Neural progenitor cell (in vitro differentiated cells): Measurements from ENCODE around the gene XIST. TPM values are rescaled to one million over a fixed set of nuclear protein-coding genes. Genes with fewer than 3 reads are reported as not detected.
"Not testable (repeated sequence)": the region's sequence is repeated elsewhere in the genome, so short reads cannot be mapped to it uniquely, and the experiment has no call there.

Source experiments
- DNase-seq: peaks from one replicate; pipeline ENCODE4 v3.0.0-alpha.2; 2016; ENCODE audit warnings: low spot score
- H2AFZ ChIP-seq: fragments of 200-600 bp; sonication (generic); replicated peaks from 2 replicates; pipeline ENCODE4 v1.6.1; 2016; ENCODE audit warnings: antibody characterized with exemption
- H3F3A ChIP-seq: fragments of 200-600 bp; sonication (generic); 2 replicates; pipeline ENCODE4 v1.6.1; 2016; ENCODE audit warnings: antibody characterized with exemption, low read depth
- H3K27ac ChIP-seq: fragments of 200-600 bp; sonication (generic); 2 replicates; pipeline ENCODE4 v1.5.1; 2016; ENCODE audit warnings: mild to moderate bottlenecking
- H3K27me3 ChIP-seq: fragments of 200-600 bp; sonication (generic); 2 replicates; pipeline ENCODE4 v1.6.1; 2016; ENCODE audit warnings: mild to moderate bottlenecking, moderate library complexity
- H3K36me3 ChIP-seq: fragments of 200-600 bp; sonication (generic); 2 replicates; pipeline ENCODE4 v1.5.1; 2016
- H3K4me1 ChIP-seq: fragments of 200-600 bp; sonication (generic); 2 replicates; pipeline ENCODE4 v1.6.1; 2016; ENCODE audit warnings: mixed run types
- H3K4me2 ChIP-seq: fragments of 200-600 bp; sonication (generic); 2 replicates; pipeline ENCODE4 v1.6.1; 2016
- H3K4me3 ChIP-seq: fragments of 200-600 bp; sonication (generic); 2 replicates; pipeline ENCODE4 v1.5.1; 2016
- H3K79me2 ChIP-seq: fragments of 200-600 bp; sonication (generic); 2 replicates; pipeline ENCODE4 v1.6.1; 2016; ENCODE audit warnings: low read depth
- H3K9ac ChIP-seq: fragments of 200-600 bp; sonication (generic); 2 replicates; pipeline ENCODE4 v1.6.1; 2016
- H3K9me3 ChIP-seq: fragments of 200-600 bp; sonication (generic); 2 replicates; pipeline ENCODE4 v1.5.1; 2016; ENCODE audit warnings: low read depth
- H4K20me1 ChIP-seq: fragments of 200-600 bp; sonication (generic); 2 replicates; pipeline ENCODE4 v1.6.1; 2016; ENCODE audit warnings: low read depth
- H3K27ac Mint-ChIP-seq: 3 replicates; pipeline ENCODE4 v1.8.0; 2021; ENCODE audit warnings: mixed read lengths
- H3K27me3 Mint-ChIP-seq: 2 replicates; pipeline ENCODE4 v1.8.0; 2022; ENCODE audit warnings: low read depth, mild to moderate bottlenecking, inconsistent platforms, moderate library complexity, mixed read lengths; ENCODE audit not compliant: insufficient read depth
- H3K36me3 Mint-ChIP-seq: 3 replicates; pipeline ENCODE4 v1.8.0; 2021; ENCODE audit warnings: mixed read lengths
- H3K4me1 Mint-ChIP-seq: 3 replicates; pipeline ENCODE4 v1.8.0; 2021; ENCODE audit warnings: mixed read lengths
- H3K4me3 Mint-ChIP-seq: 3 replicates; pipeline ENCODE4 v1.8.0; 2021; ENCODE audit warnings: mild to moderate bottlenecking, moderate library complexity, mixed read lengths
- H3K9me3 Mint-ChIP-seq: 3 replicates; pipeline ENCODE4 v1.8.0; 2020; ENCODE audit warnings: mixed read lengths
- CTCF ChIP-seq: fragments of 200-600 bp; sonication (generic); IDR thresholded peaks from 2 replicates; pipeline ENCODE4 v1.5.1; 2017; ENCODE audit warnings: antibody characterized with exemption, mild to moderate bottlenecking
- EZH2 ChIP-seq: fragments of 200-600 bp; sonication (generic); IDR thresholded peaks from 2 replicates; pipeline ENCODE4 v1.6.1; 2017; ENCODE audit warnings: antibody characterized with exemption, mild to moderate bottlenecking, moderate library complexity
- EZH2phosphoT487 ChIP-seq: fragments of 200-600 bp; sonication (generic); IDR thresholded peaks from 2 replicates; pipeline ENCODE4 v1.6.1; 2017; ENCODE audit warnings: antibody characterized with exemption
- total RNA-seq: library from RNA; depleted of rRNA; stranded (reverse); fragments of >200 nt; gene quantifications from 2 replicates; pipeline ENCODE4 v1.2.3, GENCODE V29; 2015; ENCODE audit warnings: low replicate concordance

XIST gene
- total RNA-seq, 1 donor from 2014 or later = not detected

- H3K79me2 ChIP-seq = no peaks in the 10 kb centered on the region
Measured at GRCh38 chrX:73821921-73822559, 30.5 kb downstream of the XIST start.

GRCh38 chrX:73819864-73820558 lies 32.5 kb downstream of the XIST start:
- H4K20me1 ChIP-seq, H3K36me3 Mint-ChIP-seq, H3K9ac ChIP-seq, H3K27ac Mint-ChIP-seq, H3K36me3 ChIP-seq, H3K4me1 Mint-ChIP-seq, H3K4me3 ChIP-seq, H3K27me3 Mint-ChIP-seq, H3K4me3 Mint-ChIP-seq, H3K27me3 ChIP-seq, H3F3A ChIP-seq, DNase-seq, H3K4me2 ChIP-seq, H2AFZ ChIP-seq, H3K27ac ChIP-seq, H3K79me2 ChIP-seq, H3K9me3 ChIP-seq, H3K4me1 ChIP-seq, H3K9me3 Mint-ChIP-seq: not testable (repeated sequence)

More at GRCh38 chrX:73821921-73822559, 30.5 kb downstream of the XIST start:
- H3K36me3 ChIP-seq = no peaks in the 10 kb centered on the region
- no peaks in the 10 kb centered on the region for H3K9me3 ChIP-seq
- H3K9me3 Mint-ChIP-seq = no peaks in the 10 kb centered on the region
- H3K27ac ChIP-seq = no peak overlapping the region
- H3K4me1 ChIP-seq = no peaks in the 10 kb centered on the region
- no peak overlapping the region for H3K4me3 ChIP-seq
- no peak overlapping the region for H3K4me3 Mint-ChIP-seq
- DNase-seq = no peak
- TF ChIP-seq CTCF (no peak), EZH2 (no peak), EZH2phosphoT487 (no peak)
- H4K20me1 ChIP-seq = no peaks in the 10 kb centered on the region
- no peaks in the 10 kb centered on the region for H3K4me1 Mint-ChIP-seq
- H3K27me3 ChIP-seq = no peaks in the 10 kb centered on the region
- no peaks in the 10 kb centered on the region for H3K36me3 Mint-ChIP-seq
- H2AFZ ChIP-seq = no peak overlapping the region
- no peak overlapping the region for H3K9ac ChIP-seq
- no peak overlapping the region for H3K27ac Mint-ChIP-seq
- H3K27me3 Mint-ChIP-seq = no peaks in the 10 kb centered on the region
- no peaks in the 10 kb centered on the region for H3F3A ChIP-seq
- H3K4me2 ChIP-seq = no peak overlapping the region

DNA sequence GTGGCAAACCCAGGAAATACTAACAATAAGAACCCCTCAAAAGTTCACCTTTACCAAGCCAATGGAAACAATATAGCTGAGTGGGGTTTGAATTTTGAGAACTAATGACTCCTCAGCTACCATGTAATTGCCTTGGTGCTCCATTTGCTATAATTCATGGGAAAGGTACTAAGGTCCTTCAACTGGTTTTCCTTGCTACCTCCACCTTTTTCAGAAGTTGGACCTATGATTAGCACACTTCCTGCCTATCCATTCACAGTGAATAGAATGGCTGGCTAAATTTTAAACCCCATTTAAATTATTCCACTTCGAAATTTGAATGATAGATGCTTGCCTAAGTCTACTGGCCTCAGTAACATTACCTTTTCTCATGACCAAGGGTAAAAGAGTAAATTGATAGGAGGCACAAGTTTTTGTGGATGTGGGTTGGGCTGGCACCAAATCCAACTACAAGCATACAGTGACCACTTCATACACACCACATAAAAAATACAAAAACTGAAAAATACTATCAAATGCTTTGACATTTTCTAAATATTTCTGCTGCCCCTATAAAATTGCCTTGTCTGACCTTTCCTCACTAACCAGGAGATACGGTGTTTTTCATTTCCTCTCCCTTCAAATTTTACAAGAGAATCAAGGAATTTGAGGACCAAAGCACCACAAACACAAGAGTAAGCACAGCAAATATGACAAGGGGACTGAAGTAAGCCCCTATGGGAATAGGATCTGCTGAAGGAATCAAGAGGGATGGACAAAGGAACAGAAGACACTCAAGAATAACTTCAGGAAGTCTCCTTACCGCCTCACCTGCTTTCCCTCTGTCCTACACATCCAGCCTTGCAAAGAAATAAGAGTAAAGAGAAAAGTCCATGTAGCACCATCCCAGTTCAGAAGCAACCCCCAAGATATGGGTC lies 34.1 kb downstream of the XIST start:
- H4K20me1 ChIP-seq = no peaks in the 10 kb centered on the region
- H3F3A ChIP-seq = no peaks in the 10 kb centered on the region
- H3K9me3 ChIP-seq = no peaks in the 10 kb centered on the region
- no peaks in the 10 kb centered on the region for H3K36me3 Mint-ChIP-seq
- H3K27ac Mint-ChIP-seq = no peak overlapping the region
- no peaks in the 10 kb centered on the region for H3K9me3 Mint-ChIP-seq
- no peaks in the 10 kb centered on the region for H3K4me1 ChIP-seq
- no peaks in the 10 kb centered on the region for H3K79me2 ChIP-seq
- H3K4me1 Mint-ChIP-seq = no peaks in the 10 kb centered on the region
- no peaks in the 10 kb centered on the region for H3K36me3 ChIP-seq
- no peak overlapping the region for H3K4me2 ChIP-seq
- H3K27ac ChIP-seq = no peak overlapping the region
- no peaks in the 10 kb centered on the region for H3K27me3 ChIP-seq
- no peak for TF ChIP-seq EZH2phosphoT487
- H2AFZ ChIP-seq = no peak overlapping the region
- no peak overlapping the region for H3K9ac ChIP-seq
- no peaks in the 10 kb centered on the region for H3K27me3 Mint-ChIP-seq
- H3K4me3 Mint-ChIP-seq = no peak overlapping the region
- no peak overlapping the region for H3K4me3 ChIP-seq
- no peak for DNase-seq

DNA sequence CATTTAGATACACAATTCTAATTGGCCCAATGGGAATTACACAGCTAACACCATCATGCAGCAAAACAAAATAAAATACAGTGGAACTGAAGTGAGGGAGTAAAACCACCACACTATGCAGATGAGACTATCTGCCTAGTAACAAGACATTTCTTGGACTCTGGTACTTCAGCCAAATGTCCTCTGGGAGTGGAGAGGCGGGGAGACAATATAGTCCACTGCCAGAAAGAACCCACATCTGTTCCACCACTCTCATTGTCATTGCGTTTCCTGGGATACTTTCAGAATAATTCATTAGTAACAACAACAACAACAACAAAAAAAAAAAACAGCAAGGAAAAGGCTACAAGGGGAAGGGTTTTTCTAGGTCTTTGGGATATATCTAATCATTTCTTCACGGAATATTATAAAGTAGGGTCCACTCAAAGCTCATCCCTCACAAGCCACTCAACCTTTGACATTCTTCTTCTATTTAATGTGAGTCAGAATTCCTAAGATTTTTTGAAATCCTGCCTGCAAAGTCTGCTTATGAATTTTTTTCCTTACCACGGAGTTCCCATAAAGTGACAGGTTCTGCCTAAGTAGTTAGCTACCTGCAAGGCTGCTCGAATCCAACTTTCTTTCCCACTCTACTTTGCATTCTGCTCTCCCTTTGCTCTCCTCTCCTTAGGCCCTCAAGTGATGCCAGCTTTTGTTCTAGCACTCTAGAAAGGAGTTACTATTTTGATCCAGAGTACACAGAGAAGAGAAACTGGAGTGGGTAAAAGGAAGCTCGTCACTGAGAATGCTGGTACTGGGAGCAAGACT lies 34.9 kb downstream of the XIST start:
- H3K9me3 Mint-ChIP-seq = no peaks in the 10 kb centered on the region
- Histone ChIP-seq H3K4me1 (no peaks in the 10 kb centered on the region), H3K4me2 (no peak overlapping the region), H3K36me3 (no peaks in the 10 kb centered on the region), H3K27me3 (no peaks in the 10 kb centered on the region), H3K27ac (no peak overlapping the region), H3K9ac (no peak overlapping the region), H3K79me2 (no peaks in the 10 kb centered on the region), H2AFZ (no peak overlapping the region), H3K4me3 (no peak overlapping the region), H3K9me3 (no peaks in the 10 kb centered on the region), H4K20me1 (no peaks in the 10 kb centered on the region), H3F3A (no peaks in the 10 kb centered on the region)
- H3K27me3 Mint-ChIP-seq = no peaks in the 10 kb centered on the region
- no peak for DNase-seq
- TF ChIP-seq EZH2phosphoT487 (no peak), CTCF (no peak), EZH2 (no peak)
- no peak overlapping the region for H3K4me3 Mint-ChIP-seq
- H3K36me3 Mint-ChIP-seq = no peaks in the 10 kb centered on the region
- no peaks in the 10 kb centered on the region for H3K4me1 Mint-ChIP-seq
- no peak overlapping the region for H3K27ac Mint-ChIP-seq
